Kidney epithelial cell (primary cell): ENCODE results near the gene CDK8. TPM values are rescaled to one million over a fixed set of nuclear protein-coding genes. Genes with fewer than 3 reads are reported as not detected.

Experiments
- DNase-seq: peaks from one replicate; pipeline ENCODE4 v3.0.0-alpha.2; 2010; ENCODE audit warnings: low read depth
- H3K27me3 ChIP-seq: 2 replicates; pipeline ENCODE4 v1.6.0; 2011; ENCODE audit warnings: low read length; ENCODE audit not compliant: control insufficient read depth, insufficient read depth
- H3K36me3 ChIP-seq: 2 replicates; pipeline ENCODE4 v1.5.1; 2011; ENCODE audit warnings: low read length; ENCODE audit not compliant: control insufficient read depth, insufficient read depth
- H3K4me3 ChIP-seq: 2 replicates; pipeline ENCODE4 v1.5.1; 2011; ENCODE audit warnings: low read depth, mild to moderate bottlenecking, control low read depth, low read length
- total RNA-seq: library from RNA; depleted of rRNA; stranded (reverse); fragments of >200 nt; gene quantifications from 2 replicates; pipeline ENCODE4 v1.2.3, GENCODE V29; 2015
- TF ChIP-seq, protein P1 (sequence below): IDR thresholded peaks from 2 replicates; pipeline ENCODE4 v1.5.1; 2011; ENCODE audit warnings: mild to moderate bottlenecking, moderate library complexity, low read length, control low read depth, inconsistent platforms; ENCODE audit not compliant: insufficient read depth, poor library complexity, severe bottlenecking

CDK8 gene
- total RNA-seq, 1 donor from 2014 or later = 23.2 TPM

DNA sequence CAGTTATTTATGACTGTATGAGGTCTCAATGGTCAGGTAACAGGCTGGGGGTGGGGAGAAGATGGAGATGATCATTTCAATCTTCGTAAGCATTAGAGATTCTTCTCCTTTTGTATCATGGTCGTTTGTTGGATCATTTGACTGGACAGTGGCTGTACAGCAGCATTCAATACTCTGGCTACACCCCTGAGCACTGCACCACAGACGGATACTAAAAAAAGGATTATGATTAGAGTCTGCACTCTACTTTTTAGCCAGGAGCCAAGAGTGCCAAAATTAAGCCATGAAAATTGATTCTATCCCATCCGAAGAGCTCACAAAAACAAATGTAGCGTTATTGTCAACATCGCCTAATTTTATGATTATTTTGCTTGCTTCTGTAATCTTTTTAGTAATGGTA, 41.9 kb downstream of the CDK8 start:
- TF ChIP-seq, protein P1, sequence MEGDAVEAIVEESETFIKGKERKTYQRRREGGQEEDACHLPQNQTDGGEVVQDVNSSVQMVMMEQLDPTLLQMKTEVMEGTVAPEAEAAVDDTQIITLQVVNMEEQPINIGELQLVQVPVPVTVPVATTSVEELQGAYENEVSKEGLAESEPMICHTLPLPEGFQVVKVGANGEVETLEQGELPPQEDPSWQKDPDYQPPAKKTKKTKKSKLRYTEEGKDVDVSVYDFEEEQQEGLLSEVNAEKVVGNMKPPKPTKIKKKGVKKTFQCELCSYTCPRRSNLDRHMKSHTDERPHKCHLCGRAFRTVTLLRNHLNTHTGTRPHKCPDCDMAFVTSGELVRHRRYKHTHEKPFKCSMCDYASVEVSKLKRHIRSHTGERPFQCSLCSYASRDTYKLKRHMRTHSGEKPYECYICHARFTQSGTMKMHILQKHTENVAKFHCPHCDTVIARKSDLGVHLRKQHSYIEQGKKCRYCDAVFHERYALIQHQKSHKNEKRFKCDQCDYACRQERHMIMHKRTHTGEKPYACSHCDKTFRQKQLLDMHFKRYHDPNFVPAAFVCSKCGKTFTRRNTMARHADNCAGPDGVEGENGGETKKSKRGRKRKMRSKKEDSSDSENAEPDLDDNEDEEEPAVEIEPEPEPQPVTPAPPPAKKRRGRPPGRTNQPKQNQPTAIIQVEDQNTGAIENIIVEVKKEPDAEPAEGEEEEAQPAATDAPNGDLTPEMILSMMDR = no peak
- Histone ChIP-seq H3K4me3 (no peak overlapping the region), H3K27me3 (no peaks in the 10 kb centered on the region), H3K36me3 (no peaks in the 10 kb centered on the region)
- no peak for DNase-seq

DNA sequence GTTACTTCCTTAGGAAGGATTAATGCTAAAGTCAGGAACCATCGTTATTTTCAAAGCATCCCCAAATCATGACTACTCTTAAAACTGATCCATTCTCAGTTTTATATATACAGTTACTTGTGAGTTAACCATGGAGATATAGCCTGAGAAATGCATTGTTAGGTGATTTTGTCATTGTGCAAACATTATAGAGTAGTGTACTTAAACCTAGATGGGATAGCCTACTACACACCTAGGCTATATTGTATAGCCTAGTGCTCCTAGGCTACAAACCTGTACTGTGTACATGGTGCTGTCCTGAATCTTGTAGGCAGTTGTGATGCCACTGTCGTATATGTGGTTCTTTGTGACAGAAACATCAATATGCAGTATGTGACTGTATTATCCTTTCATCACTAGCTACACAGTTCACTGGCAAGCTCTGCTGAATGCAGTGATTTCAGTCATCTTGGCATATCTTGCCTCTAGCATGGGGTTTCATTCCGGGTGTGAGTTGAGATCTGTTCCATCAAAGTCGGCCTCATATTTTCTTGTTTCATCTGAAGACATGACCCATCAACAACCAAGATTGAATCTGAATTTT, 45.3 kb downstream of the CDK8 start:
- DNase-seq = no peak
- Histone ChIP-seq H3K36me3 (no peaks in the 10 kb centered on the region), H3K27me3 (no peaks in the 10 kb centered on the region), H3K4me3 (no peak overlapping the region)
- TF ChIP-seq, protein P1 = no peak

DNA sequence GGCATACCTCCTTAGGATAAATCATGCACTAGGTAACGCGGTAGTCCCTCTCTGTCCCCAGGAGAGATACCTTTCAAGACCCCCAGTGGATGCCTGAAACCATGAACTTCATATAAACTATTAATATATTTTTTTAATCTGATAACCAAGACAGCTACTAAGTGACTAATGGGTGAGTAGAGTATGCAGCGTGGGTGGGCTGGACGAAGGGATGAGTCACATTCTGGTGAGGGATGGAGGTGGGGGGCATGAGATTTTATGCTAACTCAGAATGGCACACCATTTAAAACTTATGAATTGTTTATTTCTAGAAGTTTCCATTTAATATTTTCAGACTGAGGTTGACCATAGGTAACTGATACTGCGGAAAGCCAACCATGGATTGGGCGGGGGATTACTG, 46.2 kb downstream of the CDK8 start:
- H3K27me3 ChIP-seq = no peaks in the 10 kb centered on the region
- TF ChIP-seq, protein P1 = no peak
- no peak overlapping the region for H3K4me3 ChIP-seq
- no peak for DNase-seq
- H3K36me3 ChIP-seq = no peaks in the 10 kb centered on the region

DNA sequence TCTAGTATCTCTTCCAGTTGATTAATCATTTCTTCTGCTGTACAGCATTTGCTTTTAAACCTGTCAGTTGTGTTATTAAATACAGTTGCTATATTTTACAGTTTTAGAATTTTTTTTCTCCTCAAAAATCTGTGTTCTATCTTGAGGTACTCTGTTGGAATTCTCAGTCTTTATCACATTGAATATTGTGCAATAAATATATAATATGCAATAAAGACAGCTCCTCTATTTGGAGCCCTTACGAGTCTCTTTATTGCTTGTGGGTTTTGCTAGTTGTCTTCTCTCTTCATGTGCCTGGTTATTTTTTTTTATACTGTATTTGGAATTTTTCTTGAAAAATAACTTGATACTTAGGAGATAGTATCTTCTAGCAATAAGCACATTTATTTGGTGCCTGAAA, 51.7 kb downstream of the CDK8 start:
- TF ChIP-seq, protein P1 = no peak
- Histone ChIP-seq H3K27me3 (no peaks in the 10 kb centered on the region), H3K4me3 (no peak overlapping the region), H3K36me3 (no peaks in the 10 kb centered on the region)
- DNase-seq = no peak

DNA sequence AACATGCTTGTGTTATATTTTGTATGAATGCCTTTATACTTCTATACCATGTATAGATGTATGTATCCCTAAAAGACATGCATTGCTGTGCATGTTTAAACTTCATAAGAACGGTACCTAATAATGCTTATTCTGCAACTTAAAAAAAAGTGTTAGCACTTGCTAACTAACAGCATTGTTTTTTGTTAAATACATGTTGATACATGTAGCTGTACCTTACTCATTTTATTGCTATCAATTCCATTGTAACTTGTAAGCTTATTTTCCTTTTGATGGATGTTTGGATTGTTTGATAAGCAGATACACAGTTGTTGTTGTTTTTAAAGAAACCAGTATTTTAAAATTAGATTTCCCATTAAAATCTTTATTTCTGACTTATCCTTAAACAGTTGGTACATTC, 53.8 kb downstream of the CDK8 start:
- H3K4me3 ChIP-seq = no peak overlapping the region
- no peaks in the 10 kb centered on the region for H3K36me3 ChIP-seq
- H3K27me3 ChIP-seq = no peaks in the 10 kb centered on the region
- TF ChIP-seq, protein P1 = no peak
- DNase-seq = no peak

DNA sequence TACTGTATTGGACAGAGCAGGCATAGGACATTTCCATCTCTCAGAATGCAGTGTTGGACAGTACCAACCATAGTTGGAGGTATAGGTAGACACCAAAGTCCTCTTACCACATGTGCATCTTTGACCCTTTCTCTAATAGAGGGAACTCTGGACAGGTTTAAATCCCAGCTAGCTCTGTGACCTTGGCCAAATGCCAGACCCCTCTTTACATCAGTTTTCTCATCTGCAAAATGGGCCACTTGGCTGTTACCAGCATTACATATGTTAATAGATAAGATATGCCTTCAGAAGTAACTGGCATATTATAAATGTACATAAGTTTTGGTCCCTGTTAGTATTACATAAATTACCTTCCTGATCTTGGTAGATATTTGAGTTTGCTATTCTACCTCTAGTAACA, 54.3 kb downstream of the CDK8 start:
- TF ChIP-seq, protein P1 = no peak

More for the DNA sequence above, 54.3 kb downstream of the CDK8 start:
- no peaks in the 10 kb centered on the region for H3K36me3 ChIP-seq
- no peak overlapping the region for H3K4me3 ChIP-seq
- DNase-seq = no peak
- H3K27me3 ChIP-seq = no peaks in the 10 kb centered on the region
